IMR-90 (cell line): ENCODE data around the gene ZNF439.

Source experiments
- BHLHE40 ChIP-seq: fragments of 150-350 bp; IDR thresholded peaks from 2 replicates; pipeline ENCODE4 v1.6.1; 2016; ENCODE audit warnings: mild to moderate bottlenecking, low read depth, low read length
- CEBPB ChIP-seq: IDR thresholded peaks from 2 replicates; pipeline ENCODE4 v1.6.1; 2012; ENCODE audit warnings: low read depth, low read length, improper control_type of control experiment
- FOS ChIP-seq: fragments of 150-350 bp; IDR thresholded peaks from 2 replicates; pipeline ENCODE4 v1.6.1; 2016; ENCODE audit warnings: low read depth, low read length
- NFE2L2 ChIP-seq: fragments of 150-350 bp; IDR thresholded peaks from 2 replicates; pipeline ENCODE4 v1.6.1; 2016; ENCODE audit warnings: low read depth, mild to moderate bottlenecking, low read length
- POLR2A ChIP-seq: IDR thresholded peaks from 2 replicates; pipeline ENCODE4 v1.6.1; 2012; ENCODE audit warnings: mild to moderate bottlenecking, low read depth, low read length
- RAD21 ChIP-seq: IDR thresholded peaks from 2 replicates; pipeline ENCODE4 v1.6.1; 2012; ENCODE audit warnings: low read length, improper control_type of control experiment
- RCOR1 ChIP-seq: IDR thresholded peaks from 2 replicates; pipeline ENCODE4 v1.6.1; 2012; ENCODE audit warnings: mild to moderate bottlenecking, low read length, improper control_type of control experiment; ENCODE audit not compliant: insufficient replicate concordance
- RFX5 ChIP-seq: IDR thresholded peaks from 2 replicates; pipeline ENCODE4 v1.8.0; 2012; ENCODE audit warnings: low read depth, mild to moderate bottlenecking, low read length, moderate library complexity
- SMC3 ChIP-seq: fragments of 150-350 bp; IDR thresholded peaks from 2 replicates; pipeline ENCODE4 v1.6.1; 2016; ENCODE audit warnings: low read depth, mild to moderate bottlenecking, antibody characterized with exemption, low read length, moderate library complexity
- USF2 ChIP-seq: fragments of 150-350 bp; IDR thresholded peaks from 2 replicates; pipeline ENCODE4 v1.6.1; 2017; ENCODE audit warnings: mild to moderate bottlenecking, antibody characterized with exemption, low read length, low read depth
- TF ChIP-seq, protein P1 (sequence below): conservative IDR thresholded peaks from 2 replicates; pipeline ENCODE4 v1.5.1; 2012; ENCODE audit warnings: mild to moderate bottlenecking, low read depth, low read length, improper control_type of control experiment

DNA sequence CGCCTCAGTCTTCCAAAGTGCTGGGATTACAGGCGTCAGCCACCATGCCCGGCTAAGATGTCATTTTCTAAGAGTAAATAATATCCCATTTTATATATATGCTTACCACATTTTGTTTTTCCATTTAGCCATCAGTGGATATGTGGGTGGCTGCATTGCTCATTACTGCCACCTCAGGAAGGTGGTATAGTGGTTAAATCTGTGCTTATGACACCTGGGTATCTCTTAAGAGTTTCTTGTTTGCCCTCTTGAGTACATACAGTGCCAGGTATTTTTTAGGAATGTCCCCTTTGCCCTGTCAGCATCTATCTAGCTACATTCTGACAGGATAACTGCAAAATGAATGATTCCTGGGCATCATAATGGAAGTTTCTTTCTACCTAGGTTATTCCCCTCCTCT is 53.7 kb downstream of the ZNF439 start:
- TF ChIP-seq FOS (no peak), POLR2A (no peak), RAD21 (no peak), SMC3 (no peak), RCOR1 (no peak), BHLHE40 (no peak), CEBPB (no peak), USF2 (no peak), RFX5 (no peak), NFE2L2 (no peak)
- TF ChIP-seq, protein P1, sequence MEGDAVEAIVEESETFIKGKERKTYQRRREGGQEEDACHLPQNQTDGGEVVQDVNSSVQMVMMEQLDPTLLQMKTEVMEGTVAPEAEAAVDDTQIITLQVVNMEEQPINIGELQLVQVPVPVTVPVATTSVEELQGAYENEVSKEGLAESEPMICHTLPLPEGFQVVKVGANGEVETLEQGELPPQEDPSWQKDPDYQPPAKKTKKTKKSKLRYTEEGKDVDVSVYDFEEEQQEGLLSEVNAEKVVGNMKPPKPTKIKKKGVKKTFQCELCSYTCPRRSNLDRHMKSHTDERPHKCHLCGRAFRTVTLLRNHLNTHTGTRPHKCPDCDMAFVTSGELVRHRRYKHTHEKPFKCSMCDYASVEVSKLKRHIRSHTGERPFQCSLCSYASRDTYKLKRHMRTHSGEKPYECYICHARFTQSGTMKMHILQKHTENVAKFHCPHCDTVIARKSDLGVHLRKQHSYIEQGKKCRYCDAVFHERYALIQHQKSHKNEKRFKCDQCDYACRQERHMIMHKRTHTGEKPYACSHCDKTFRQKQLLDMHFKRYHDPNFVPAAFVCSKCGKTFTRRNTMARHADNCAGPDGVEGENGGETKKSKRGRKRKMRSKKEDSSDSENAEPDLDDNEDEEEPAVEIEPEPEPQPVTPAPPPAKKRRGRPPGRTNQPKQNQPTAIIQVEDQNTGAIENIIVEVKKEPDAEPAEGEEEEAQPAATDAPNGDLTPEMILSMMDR, result no peak
